Inflammatory macrophage (primary cell): ENCODE results near the gene ATP13A1.
A peak's percentile ranks its signal among the peaks of the same experiment; 100 is the strongest.
"Not testable (repeated sequence)": the region's sequence is repeated elsewhere in the genome, so short reads cannot be mapped to it uniquely, and the experiment has no call there.

Source experiments
- DNase-seq, 2 donors: peaks; one replicate each; pipeline ENCODE4 v3.0.0-alpha.2; 2020 to 2022
- total RNA-seq, 18 experiments: gene quantifications; one replicate each; lab custom pipeline; 2026; ENCODE audit warnings: mixed read lengths in 6 of 18, inconsistent platforms in 2 of 18; lab: John Stamatoyannopoulos, UW

ATP13A1 gene
- 33.4 to 115 (median 75.0) reads per million in 18 experiments for total RNA-seq

DNA sequence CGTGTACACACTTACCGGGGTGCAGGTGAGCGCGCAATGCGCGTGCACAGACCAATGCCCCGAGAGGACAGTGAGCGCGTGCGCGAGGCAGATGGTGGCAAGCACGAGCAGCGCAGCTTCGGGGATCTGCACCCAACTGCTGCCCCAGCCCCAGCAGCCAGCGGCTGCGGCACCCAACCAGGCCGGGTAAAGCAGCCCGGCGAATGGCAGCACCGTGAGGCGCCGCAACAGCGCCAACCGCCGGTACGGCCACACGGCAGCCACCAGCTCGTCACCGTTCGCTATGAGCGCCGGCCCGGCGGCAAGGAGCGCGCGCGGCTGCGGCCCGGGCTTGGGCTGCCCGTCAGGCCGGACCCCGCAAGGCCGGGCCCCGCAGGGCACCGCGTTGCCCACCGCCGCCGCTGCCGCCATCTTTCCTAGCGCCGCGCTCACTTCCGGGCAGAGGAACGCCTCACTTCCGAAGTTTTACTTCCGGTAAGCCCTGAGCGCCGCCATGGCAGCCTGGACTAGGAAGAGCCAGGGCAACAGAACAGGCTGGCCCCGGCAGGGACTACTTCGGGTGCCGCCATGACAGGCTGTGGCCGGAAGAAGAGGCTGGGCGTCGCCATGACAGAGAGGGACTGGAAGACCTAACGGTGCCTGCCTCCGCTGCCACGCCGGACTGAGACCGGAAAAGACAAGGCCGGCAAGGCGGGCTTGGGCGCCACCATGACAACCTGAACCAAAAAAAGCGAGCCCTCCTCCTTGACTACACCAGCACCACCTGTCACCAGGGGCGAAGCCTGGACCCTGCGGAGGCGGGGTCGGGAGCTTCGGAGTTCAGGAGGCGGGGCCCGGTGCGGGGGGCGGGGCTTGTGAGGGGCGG is at the start of gene ATP13A1:
TSS of gene ATP13A1 (minus strand) at position 421 of the 865 bp plus-strand sequence. CDS start at position 411, 10 bp downstream.
- peak; percentile 97 to 99 for DNase-seq

DNA sequence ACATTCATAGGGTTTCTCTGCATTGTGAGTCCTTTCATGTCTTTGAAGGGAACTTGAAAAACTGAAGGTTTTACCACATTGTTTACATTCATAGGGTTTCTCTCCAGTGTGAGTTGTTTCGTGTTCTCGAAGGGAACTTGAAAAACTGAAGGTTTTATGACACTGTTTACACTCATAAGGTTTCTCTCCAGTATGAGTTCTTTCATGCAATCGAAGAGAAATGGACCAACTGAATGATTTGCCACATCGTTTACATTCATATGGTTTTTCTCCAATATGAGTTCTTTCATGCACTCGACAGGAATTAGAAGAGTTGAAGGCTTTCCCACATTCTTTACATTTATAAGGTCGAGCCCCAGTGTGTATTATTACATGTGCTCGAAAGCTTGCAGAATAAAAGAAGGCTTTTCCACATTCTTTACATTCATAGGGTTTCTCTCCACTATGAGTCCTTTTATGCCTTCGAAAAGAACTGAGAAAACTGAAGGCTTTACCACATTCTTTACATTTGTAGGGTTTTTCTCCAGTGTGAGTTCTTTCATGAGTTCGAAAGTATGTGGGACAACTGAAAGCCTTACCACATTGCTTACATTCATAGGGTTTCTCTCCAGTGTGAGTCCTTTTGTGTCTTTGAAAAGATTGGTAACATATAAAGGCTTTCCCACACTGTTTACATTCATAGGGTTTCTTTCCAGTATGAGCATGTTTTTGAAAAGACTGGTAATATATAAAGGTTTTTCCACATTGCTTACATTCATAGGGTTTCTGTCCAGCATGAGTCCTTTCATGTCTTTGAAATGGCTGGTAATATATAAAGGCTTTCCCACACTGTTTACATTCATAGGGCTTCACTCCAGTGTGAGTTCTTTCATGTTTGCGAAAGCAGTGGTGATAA is 48.7 kb upstream of the ATP13A1 start:
- DNase-seq, result no peak

DNA sequence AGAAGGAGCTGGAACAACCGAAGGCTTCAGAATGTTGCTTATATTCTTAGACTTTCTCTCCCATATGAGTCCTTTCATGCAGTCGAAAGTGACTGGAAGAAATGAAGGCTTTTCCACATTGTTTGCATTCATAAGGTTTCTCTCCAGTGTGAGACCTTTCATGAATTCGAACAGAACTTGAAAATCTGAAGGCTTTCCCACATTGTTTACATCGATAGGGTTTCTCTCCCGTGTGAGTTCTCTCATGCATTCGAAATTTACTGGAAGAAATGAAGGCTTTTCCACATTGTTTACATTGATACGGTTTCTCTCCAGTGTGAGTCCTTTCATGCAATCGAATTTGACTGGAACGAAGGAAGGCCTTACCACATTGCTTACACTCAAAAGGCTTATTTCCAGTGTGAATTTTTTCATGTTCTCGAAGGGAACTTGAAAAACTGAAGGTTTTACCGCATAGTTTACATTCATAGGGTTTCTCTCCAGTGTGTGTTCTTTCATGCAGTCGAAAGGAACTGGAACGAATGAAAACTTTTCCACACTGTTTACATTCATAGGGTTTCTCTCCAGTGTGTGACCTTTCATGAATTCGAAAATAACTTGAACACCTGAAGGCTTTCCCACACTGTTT is 47.9 kb upstream of the ATP13A1 start:
- DNase-seq, result no peak

DNA sequence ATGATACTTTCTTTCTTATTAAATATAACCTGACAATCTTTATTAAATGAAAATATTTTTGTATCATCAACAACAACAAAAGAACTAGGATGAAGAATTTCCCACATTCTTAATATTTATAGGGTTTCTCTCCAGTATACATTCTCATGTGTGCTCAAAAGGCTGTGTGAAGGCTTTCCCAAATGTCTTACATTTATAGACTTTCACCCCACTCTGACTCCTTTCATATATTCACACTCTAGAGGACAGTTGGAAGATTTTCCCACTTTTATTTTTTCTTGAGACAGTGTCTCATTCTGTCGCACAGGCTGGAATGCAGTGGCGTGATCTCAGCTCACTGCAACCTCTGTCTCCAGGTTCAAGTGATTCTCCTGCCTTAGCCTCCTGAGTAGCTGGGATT is 47.0 kb upstream of the ATP13A1 start:
- DNase-seq, result no peak

DNA sequence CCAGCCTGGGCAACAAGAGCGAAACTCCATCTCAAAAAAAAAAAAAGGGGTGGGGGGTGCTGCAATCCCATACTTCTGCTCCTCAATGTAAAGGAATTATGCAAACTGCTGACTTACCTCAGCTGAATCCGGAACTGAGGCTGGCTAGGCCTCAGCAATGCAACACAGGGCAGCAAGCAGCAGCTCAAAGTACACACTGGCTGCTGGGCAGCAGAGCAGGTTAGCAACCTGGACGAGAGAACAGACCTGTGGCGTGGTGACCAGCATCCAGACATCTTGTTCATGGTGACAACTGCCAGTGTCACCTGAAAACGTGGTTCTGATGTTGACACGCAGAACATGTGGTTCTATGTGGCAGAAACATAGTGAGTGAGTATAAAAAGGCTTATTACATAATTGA is 41.4 kb upstream of the ATP13A1 start:
- no peak for DNase-seq

DNA sequence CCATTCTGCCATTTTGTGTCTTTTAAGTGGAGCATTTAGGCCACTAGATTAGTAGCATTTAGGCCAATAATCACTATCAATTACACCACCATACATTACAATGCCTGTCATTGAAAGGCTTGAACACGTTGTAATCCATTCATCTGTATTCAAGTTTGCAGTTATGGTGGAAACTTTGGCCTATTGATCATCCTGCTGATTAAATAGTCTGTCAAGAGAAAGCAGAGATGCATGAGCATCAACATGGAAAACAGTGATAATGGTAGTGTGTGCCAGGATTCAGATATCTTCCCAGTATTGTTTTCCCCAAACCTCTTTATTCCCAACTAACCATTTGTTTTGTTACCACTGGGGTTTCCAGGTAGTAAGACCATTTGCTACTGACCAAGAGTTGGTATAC is 37.0 kb upstream of the ATP13A1 start:
- not testable (repeated sequence) for DNase-seq

DNA sequence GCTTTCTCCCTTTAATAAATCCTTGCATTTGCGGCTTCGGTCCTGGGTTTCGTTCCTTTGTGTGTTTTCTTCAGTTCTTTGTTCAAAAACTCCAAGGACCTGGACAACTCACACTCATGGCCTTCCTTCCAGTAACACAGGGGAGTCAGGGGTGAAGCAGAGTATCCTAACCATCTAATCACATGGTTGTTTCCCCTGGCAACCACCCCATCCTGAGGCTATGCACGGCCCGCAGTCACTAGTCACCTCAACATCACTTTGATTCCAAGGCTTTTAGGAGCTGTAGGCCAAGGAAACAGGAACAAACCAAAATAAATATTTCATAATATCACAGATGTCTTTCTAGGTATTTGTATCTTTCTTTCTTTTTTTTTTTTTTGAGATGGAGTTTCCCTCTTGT is 34.1 kb upstream of the ATP13A1 start:
- no peak for DNase-seq

DNA sequence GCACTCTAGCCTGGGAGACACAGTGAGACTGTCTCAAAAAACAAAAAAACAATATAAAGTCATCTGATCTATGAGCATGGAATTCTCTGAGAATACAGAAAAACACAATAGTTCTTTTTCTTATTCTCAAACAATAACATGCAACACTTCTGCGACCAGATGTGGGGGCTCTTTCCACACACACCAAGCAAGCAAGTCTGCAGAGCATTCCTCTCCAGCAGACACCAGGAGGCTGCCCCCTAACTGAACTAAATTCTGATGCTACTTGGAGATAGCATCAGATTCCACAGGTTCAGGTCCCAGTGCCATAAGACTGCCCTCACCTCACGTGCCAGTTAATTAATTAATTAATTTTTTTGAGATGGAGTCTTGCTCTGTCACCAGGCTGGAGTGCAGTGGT is 32.9 kb upstream of the ATP13A1 start:
- no peak for DNase-seq

DNA sequence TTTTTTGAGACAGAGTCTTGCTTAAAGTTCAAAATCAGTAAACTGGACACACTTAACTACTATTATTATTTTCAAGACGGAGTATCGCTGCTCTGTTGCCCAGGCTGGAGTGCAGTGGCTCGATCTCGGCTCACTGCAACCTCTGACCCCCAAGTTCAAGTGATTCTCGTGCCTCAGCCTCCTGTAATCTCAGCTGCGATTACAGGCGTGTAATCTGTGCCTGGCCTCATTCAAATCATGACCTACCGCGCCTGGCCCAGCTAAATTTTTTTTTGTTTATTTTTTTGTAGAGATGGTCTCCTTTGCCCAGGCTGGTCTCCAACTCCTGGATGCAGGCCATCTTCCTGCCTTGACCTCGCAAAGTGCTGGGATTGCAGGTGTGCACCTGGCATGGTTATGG is 28.2 kb upstream of the ATP13A1 start:
- DNase-seq, result no peak

DNA sequence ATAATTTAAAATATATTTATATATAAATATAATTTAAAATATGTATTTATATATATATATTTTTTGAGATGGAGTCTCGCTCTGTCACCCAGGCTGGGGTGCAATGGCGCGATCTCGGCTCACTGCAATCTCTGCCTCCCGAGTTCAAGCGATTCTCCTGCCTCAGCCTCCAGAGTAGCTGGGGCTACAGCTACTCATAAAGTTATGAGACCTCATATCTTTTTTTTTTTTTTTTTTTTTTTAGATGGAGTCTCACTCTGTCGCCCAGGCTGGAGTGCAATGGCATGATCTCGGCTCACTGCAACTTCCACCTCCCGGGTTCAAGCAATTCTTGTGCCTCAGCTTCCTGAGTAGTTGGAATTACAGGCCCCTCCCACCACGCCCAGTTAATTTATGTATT is 25.5 kb upstream of the ATP13A1 start:
- not testable (repeated sequence) for DNase-seq

DNA sequence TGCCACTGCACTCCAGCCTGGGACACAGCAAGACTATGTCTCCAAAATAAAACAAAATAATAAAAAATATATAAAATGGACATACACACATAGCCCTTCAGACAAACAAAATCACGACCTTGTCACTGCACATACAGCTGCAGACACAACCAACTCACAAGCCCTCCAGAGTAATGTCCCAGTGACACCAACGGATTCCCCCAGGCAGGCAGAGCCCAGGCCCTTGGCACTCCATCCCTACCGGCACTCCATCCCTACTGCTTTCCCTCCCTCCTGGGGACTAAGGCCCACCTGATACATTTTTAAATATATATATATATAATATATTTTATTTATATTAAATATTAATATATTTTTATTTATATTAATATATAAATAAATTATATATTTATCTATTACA is 23.6 kb upstream of the ATP13A1 start:
- no peak for DNase-seq

DNA sequence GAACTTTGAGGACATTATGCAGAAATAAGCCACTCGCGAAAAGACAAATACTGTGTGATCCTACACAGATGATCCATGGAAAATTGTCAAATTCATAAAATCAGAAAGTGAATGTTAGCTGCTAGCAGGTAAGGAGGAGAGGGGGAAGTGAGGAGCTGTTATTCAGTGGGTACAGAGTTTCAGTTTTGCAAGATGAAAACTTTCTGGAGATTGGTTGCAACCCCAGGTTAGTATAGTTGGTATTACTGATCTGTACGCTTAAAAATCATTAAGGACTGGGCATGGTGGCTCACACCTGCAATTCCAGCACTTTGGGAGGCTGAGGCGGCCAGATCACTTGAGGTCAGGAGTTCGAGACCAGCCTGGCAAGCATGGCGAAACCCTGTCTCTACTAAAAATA is 23.1 kb upstream of the ATP13A1 start:
- DNase-seq, result no peak

DNA sequence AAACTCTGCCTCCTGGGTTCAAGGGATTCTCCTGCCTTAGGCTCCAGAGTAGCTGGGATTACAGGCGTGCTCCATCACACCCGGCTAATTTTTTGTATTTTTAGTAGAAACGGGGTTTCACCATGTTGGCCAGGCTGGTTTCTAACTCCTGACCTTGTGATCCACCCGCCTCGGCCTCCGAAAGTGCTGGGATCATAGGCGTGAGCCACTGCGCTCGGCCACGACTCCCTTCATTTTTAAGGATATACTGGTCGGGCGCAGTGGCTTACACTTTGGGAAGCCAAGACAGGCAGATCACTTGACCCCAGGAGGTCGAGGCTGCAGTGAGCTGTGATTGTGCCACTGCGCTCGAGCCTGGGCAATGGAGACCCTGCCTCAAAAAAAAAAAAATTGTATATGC is 22.6 kb upstream of the ATP13A1 start:
- DNase-seq, result not testable (repeated sequence)

DNA sequence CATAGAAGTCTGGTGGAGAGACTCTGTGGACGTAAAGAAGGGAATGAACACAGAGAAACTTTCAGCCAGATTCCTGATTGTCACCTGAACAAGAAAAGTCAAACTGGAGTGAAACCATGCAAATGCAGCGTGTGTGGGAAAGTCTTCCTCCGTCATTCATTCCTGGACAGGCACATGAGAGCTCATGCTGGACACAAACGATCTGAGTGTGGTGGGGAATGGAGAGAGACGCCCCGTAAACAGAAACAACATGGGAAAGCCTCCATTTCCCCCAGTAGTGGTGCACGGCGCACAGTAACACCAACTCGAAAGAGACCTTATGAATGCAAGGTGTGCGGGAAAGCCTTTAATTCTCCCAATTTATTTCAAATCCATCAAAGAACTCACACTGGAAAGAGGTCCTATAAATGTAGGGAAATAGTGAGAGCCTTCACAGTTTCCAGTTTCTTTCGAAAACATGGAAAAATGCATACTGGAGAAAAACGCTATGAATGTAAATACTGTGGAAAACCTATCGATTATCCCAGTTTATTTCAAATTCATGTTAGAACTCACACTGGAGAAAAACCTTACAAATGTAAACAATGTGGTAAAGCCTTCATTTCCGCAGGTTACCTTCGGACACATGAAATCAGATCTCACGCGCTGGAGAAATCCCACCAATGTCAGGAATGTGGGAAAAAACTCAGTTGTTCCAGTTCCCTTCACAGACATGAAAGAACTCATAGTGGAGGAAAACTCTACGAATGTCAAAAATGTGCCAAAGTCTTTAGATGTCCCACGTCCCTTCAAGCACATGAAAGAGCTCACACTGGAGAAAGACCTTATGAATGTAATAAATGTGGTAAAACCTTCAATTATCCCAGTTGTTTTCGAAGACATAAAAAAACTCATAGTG is 15.9 kb upstream of the ATP13A1 start:
- no peak for DNase-seq

DNA sequence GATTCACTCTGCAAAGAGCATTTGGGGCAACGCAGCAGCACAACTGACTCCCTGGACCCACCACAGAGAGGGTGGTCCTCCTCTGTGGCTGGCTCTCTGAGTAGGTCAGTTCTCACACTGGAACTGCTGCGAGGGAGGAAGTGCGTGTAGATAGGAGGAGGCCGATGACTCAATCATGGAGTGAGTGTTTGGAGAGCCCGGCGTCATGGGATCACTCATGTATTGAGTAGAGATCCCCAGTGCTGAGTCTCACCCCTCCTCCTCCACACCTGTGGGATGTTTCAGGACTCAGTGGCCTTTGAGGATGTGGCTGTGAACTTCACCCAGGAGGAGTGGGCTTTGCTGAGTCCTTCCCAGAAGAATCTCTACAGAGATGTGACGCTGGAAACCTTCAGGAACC is 14.1 kb upstream of the ATP13A1 start:
- no peak for DNase-seq

DNA sequence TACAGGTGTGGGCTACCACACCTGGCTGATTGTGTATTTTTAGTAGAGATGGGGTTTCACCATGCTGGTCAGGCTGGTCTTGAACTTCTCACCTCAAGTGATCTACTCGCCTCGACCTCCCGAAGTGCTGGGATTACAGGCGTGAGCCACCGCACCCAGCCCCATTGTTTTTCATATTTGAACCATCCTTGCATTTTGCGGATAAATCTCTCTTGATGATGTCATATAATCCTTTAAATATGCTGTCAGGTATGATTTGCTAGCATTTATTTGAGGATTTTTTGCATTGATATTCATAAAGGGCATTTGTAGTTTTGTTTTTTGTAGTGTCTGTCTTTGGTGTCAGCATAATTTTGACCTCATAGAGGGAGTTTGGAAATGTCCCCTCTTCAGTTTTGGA is 10.8 kb upstream of the ATP13A1 start:
- no peak for DNase-seq

DNA sequence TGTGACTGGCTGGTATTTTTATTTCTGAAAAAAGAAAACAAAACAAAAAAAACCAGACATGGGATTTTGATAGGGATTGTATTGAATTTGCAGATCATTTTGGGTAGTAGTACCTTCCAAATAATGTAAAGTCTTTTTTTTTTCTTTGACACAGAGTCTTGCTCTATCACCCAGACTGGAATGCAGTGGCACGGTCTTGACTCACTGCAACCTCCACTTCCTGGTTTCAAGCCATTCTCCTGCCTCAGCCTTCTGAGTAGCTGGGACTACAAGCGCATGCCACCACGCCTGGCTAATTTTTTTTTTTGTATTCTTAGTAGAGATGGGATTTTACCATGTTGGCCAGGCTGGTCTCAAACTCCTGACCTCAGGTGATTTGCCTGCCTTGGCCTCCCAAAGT is 9.3 kb upstream of the ATP13A1 start:
- DNase-seq, result no peak

DNA sequence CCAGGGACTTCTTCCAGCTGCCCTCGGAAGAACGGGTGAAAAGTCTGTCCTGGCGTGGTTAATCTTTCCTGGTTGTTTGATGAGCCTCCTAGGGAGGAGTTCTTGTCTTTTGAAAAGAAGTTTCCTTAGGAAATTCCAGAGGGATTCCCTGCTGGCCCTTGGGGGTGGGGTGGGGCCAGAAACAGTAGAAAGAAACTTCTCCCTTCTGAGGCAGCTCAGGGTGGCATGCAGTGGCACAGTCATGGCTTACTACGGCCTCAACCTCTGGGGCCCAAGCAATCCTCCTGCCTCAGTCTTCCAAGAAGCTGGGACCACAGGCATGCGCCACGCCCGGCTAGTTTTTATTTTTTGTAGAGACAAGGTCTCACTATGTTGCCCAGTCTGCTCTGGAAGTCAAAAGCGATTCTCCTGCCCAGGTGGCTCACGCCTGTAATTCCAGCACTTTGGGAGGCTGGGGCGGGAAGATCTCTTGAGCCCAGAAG is 6.6 kb upstream of the ATP13A1 start:
- DNase-seq, result no peak

DNA sequence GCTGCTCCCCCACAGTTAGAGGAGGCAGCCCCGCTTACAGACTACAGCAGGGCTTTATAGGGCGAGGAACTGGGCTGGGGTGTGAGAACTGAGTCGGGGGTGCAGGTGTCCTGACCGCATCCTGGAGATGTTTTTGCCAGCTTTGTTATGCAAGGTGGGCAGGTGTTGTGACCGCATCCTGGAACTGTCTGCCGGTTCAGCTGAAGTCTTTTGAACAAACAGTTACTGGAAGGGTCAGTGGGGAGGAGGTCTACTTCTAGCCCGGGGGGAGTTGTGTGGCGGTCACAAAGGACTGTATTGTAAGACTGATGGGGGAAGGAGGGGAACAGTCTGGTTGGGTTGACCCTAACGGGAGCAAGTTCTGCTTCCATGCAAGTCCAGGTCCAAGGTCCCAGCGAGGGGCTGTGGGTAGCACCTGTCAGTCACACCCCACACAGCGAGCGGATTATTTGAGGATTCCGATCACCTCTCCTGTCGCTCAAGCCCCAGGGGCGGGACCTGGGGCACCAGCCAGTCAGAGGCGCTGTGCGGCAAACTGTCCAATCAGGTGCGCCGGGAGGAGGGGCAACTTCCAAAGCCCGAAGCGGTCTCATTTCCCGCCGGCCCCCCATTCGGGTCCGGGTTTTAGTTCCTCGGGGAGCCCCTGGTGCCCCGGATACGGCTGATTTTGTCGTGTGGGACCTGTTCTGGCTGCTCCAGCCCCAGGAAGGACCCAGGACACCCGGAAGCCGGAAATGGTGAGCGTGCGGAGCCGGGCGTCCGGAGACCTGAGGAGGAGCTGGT is 4.9 kb upstream of the ATP13A1 start, which contains the start of gene ZNF101:
TSS of gene ZNF101 (plus strand) at position 610 of the 783 bp plus-strand sequence. CDS start at position 735, 125 bp downstream.
- peak; percentile 95 to 97 for DNase-seq

DNA sequence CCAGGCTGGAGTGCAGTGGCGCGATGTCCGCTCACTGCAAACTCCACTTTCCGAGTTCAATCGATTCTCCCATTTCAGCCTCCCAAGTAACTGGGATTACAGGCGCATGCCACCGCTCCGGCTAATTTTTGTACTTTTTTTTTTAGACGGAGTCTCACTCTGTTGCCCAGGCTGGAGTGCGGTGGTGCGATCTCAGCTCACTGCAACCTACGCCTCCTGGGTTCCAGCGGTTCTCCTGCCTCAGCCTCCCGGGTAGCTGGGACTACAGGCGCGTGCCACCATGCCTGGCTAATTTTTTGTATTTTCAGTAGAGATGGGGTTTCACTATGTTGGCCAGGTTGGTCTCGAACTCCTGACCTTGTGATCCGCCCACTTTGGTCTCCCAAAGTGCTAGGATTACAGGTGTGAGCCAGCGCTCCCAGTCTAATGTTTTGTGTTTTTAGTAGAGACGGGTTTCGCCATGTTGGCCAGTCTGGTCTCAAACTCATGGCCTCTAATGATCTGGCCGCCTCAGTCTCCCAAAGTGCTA is 2.0 kb upstream of the ATP13A1 start:
- not testable (repeated sequence) for DNase-seq

DNA sequence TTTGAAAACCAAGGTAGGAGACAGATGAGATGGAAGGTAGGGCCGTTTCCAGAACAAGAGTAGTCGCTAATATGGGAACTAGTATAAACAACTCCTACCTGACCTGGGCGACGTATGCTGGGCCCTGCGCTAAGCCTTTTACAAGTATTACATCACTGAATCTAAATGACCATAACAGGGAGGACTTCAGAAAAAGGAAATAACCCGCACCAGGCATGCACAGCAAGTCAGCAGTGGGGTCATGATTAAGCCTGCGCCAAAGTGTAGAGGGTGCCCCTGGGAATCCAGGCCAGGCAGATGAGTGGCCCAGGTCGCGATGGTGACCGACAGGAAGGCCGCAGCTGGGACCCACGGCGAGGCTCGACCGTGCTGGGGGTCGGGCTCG is 613 bp downstream of the ATP13A1 start:
- DNase-seq, result peak; percentile 29 to 46
